GM12878 (cell line): ENCODE results near the gene NRP2. TPM values are rescaled to one million over a fixed set of nuclear protein-coding genes. Genes with fewer than 3 reads are reported as not detected.

Experiments used
- ATAC-seq: fragments of 200-7000 bp; cut with Tn5 transposase; 3 replicates; pipeline ENCODE4 v1.9.1; 2020; ENCODE audit warnings: mild to moderate bottlenecking, moderate library complexity
- BruUV-seq: library from RNA; stranded (reverse); fragments of 400-500 nt; replicated peaks from 2 replicates; lab custom pipeline; 2021; lab: Mats Ljungman, UMichigan
- CTCF ChIA-PET: fragments of 300-600 bp; sonication (Branson Sonifier 250); formaldehyde crosslinking; extraction: SDS; loops from one replicate; lab custom pipeline; 2021; ENCODE audit warnings: inconsistent platforms; lab: Yijun Ruan, JAX
- POLR2A ChIA-PET: fragments of 350-600 bp; formaldehyde crosslinking; extraction: SDS; loops from one replicate; lab custom pipeline; 2021; ENCODE audit warnings: inconsistent platforms; lab: Charles Lee
- RAD21 ChIA-PET: fragments of 300-600 bp; sonication (Branson Sonifier 250); formaldehyde crosslinking; loops from one replicate; lab custom pipeline; 2023; ENCODE audit warnings: antibody characterized with exemption; ENCODE audit not compliant: unreplicated experiment; lab: Charles Lee
- SMC1A ChIA-PET: fragments of 300-600 bp; sonication (Branson Sonifier 250); formaldehyde crosslinking; loops from one replicate; lab custom pipeline; 2023; ENCODE audit not compliant: unreplicated experiment, uncharacterized antibody; lab: Charles Lee
- DNase-seq: peaks from one replicate; pipeline ENCODE4 v3.0.0-alpha.2; 2011; ENCODE audit warnings: low read depth, low spot score
- FAIRE-seq: peaks from 3 replicates; lab custom pipeline; 2011; peaks lifted over from hg19 to GRCh38; lab: Jason Lieb, UNC
- H2AFZ ChIP-seq: 2 replicates; pipeline ENCODE4 v1.6.0; 2011; ENCODE audit warnings: low read depth, low read length, control low read depth; ENCODE audit not compliant: control insufficient read depth
- H3K27ac ChIP-seq: 2 replicates; pipeline ENCODE4 v1.5.1; 2011; ENCODE audit warnings: control low read depth; ENCODE audit not compliant: control insufficient read depth, insufficient read depth
- H3K27me3 ChIP-seq, 2 experiments: replicated peaks in 1 of 2; 2 replicates each; pipeline versions ENCODE4 v1.6.0 to v1.6.1; 2011; ENCODE audit warnings: low read length in 1 of 2; ENCODE audit not compliant: control insufficient read depth in 2 of 2, insufficient read depth in 2 of 2
- H3K36me3 ChIP-seq, 2 experiments: 2 replicates each; pipeline ENCODE4 v1.5.1; 2011; ENCODE audit warnings: low read length in 1 of 2; ENCODE audit not compliant: control insufficient read depth in 2 of 2, insufficient read depth in 2 of 2
- H3K4me1 ChIP-seq: 2 replicates; pipeline ENCODE4 v1.6.1; 2011; ENCODE audit warnings: mild to moderate bottlenecking, low read length, moderate library complexity, mixed read lengths; ENCODE audit not compliant: control insufficient read depth, insufficient read depth
- H3K4me2 ChIP-seq: 2 replicates; pipeline ENCODE4 v1.6.0; 2011; ENCODE audit warnings: control low read depth; ENCODE audit not compliant: control insufficient read depth, insufficient read depth
- H3K4me3 ChIP-seq: fragments of 200-600 bp; sonication (generic); 2 replicates; pipeline ENCODE4 v1.5.1; 2016
- H3K79me2 ChIP-seq: 2 replicates; pipeline ENCODE4 v1.6.0; 2011; ENCODE audit warnings: low read length; ENCODE audit not compliant: control insufficient read depth, insufficient read depth
- H3K9ac ChIP-seq: 2 replicates; pipeline ENCODE4 v1.8.0; 2011; ENCODE audit warnings: low read length, control low read depth, mixed read lengths; ENCODE audit not compliant: control insufficient read depth, insufficient read depth
- H3K9me3 ChIP-seq: replicated peaks from 3 replicates; pipeline ENCODE4 v1.5.1; 2011; ENCODE audit warnings: mild to moderate bottlenecking, low read length; ENCODE audit not compliant: control insufficient read depth, insufficient read depth
- H4K20me1 ChIP-seq: 2 replicates; pipeline ENCODE4 v1.6.0; 2011; ENCODE audit not compliant: control insufficient read depth, insufficient read depth
- FOS ChIP-seq: IDR thresholded peaks from 3 replicates; pipeline ENCODE4 v1.6.1; 2011; ENCODE audit warnings: borderline replicate concordance; ENCODE audit not compliant: insufficient read length; ENCODE audit errors: extremely low read depth
- IRF3 ChIP-seq: fragments of 450-650 bp; IDR thresholded peaks from 2 replicates; pipeline ENCODE4 v1.6.1; 2014; ENCODE audit warnings: mild to moderate bottlenecking
- LARP7 ChIP-seq: fragments of 450-650 bp; IDR thresholded peaks from 2 replicates; pipeline ENCODE4 v1.6.1; 2017; ENCODE audit warnings: mild to moderate bottlenecking
- MAX ChIP-seq: IDR thresholded peaks from 2 replicates; pipeline ENCODE4 v1.6.1; 2012; ENCODE audit warnings: low read depth, low read length, improper control_type of control experiment
- NFYB ChIP-seq: IDR thresholded peaks from 2 replicates; pipeline ENCODE4 v1.6.1; 2011; ENCODE audit warnings: low read depth, mild to moderate bottlenecking, low read length, improper control_type of control experiment, moderate library complexity; ENCODE audit not compliant: insufficient read depth
- SMAD5 ChIP-seq: IDR thresholded peaks from 2 replicates; pipeline ENCODE4 v1.6.1; 2016; ENCODE audit warnings: antibody characterized with exemption, low read depth
- TARDBP ChIP-seq: IDR thresholded peaks from 2 replicates; pipeline ENCODE4 v1.6.1; 2016; ENCODE audit warnings: borderline replicate concordance
- ZNF384 ChIP-seq: IDR thresholded peaks from 2 replicates; pipeline ENCODE4 v1.6.1; 2012; ENCODE audit warnings: low read depth, mild to moderate bottlenecking, low read length, improper control_type of control experiment, borderline replicate concordance
- WGBS: methylation state at CpG from one replicate; pipeline ENCODE4 v1.1.6; 2016; ENCODE audit warnings: low lambda C conversion rate; ENCODE audit not compliant: insufficient replicate concordance, insufficient coverage; ENCODE audit errors: missing lambda C conversion rate; 5-methylcytosine and 5-hydroxymethylcytosine counted together
- in situ Hi-C: fragments of 300-500 bp; cut with MboI; formaldehyde crosslinking; loops from 9 replicates; pipeline ENCODE4 v1.14.3; 2018; ENCODE audit warnings: mixed read lengths
- intact Hi-C: fragments of 100-400 bp; cut with micrococcal nuclease; formaldehyde crosslinking; loops from one replicate; pipeline ENCODE4 v1.14.2; 2022; ENCODE audit not compliant: unreplicated experiment
- polyA plus RNA-seq, 11 experiments: library from polyadenylated mRNA; depleted of rRNA in 4 of 11; unstranded in 6 of 11; stranded (reverse) in 5 of 11; fragments of >200 nt; fragmentation: Nextera tagmentation in 4 of 11; fragmentation: Illumina TruSeq in 1 of 11; extraction: Ambion mirVana in 4 of 11; extraction: Trizol in 1 of 11; gene quantifications; 1 replicate in 1 of 11; 2 replicates in 10 of 11; pipeline versions ENCODE4 v1.2.1 to v1.2.3, GENCODE V29; 2011 to 2016; ENCODE audit warnings: inconsistent platforms in 2 of 11, missing spikeins in 2 of 11, low read depth in 1 of 11
- total RNA-seq, 4 experiments: library from RNA; depleted of rRNA in 3 of 4; stranded (reverse); fragments of >200 nt in 3 of 4; fragmentation: Illumina TruSeq in 1 of 4; extraction: Trizol in 1 of 4; gene quantifications; 2 replicates each; pipeline versions ENCODE4 v1.2.1 to v1.2.3, GENCODE V29; 2013 to 2021
- TF ChIP-seq, protein P1 (sequence below): IDR thresholded peaks from 2 replicates; pipeline ENCODE4 v1.6.1; 2011; ENCODE audit warnings: borderline replicate concordance, low read depth, mild to moderate bottlenecking, moderate library complexity, mixed read lengths, low read length; ENCODE audit not compliant: insufficient read depth; ENCODE audit errors: extremely low read length
- TF ChIP-seq, protein P2 (sequence below): fragments of 450-650 bp; formaldehyde crosslinking; IDR thresholded peaks from 2 replicates; pipeline ENCODE4 v1.5.0; 2022; ENCODE audit warnings: mild to moderate bottlenecking, missing genetic modification characterization
- TF ChIP-seq, protein P3 (sequence below): fragments of 150-350 bp; IDR thresholded peaks from 2 replicates; pipeline ENCODE4 v1.6.1; 2016; ENCODE audit warnings: low read depth, low read length
- TF ChIP-seq, protein P4 (sequence below): IDR thresholded peaks from 2 replicates; pipeline ENCODE4 v1.6.1; 2011; ENCODE audit warnings: low read depth, mild to moderate bottlenecking, low read length, moderate library complexity, borderline replicate concordance; ENCODE audit errors: extremely low read depth

The NRP2 gene
- total and polyA plus RNA-seq, 10 of the 15 experiments (the other 5 are each of a cell fraction or from before 2014, with no cell fraction given), result 0.06 to 1.2 (median 0.46) TPM

GRCh38 chr2:205732314-205732713 lies 50.0 kb downstream of the NRP2 start:
- WGBS, result 86% methylated on average over 9 of the region's 9 CpGs
- Histone ChIP-seq H3K4me3 (no peak overlapping the region), H3K27ac (no peak overlapping the region), H3K9ac (no peak overlapping the region), H3K4me1 (peaks cover 5% of the 10 kb centered on the region; the same call in 1 of the 2 replicates), H3K79me2 (no peaks in the 10 kb centered on the region), H2AFZ (no peak overlapping the region), H3K27me3 (no peaks in the 10 kb centered on the region), H3K36me3 (no peaks in the 10 kb centered on the region), H3K9me3 (no peaks in the 10 kb centered on the region), H3K4me2 (no peak overlapping the region), H4K20me1 (no peaks in the 10 kb centered on the region)
- ATAC-seq (no peak), FAIRE-seq (no peak), DNase-seq (no peak)
- RAD21 ChIA-PET, result no interaction called here
- POLR2A ChIA-PET, result no interaction called here
- intact Hi-C loops (no loop called here), in situ Hi-C loops (no loop called here)
- BruUV-seq, result no TSS peak
- SMC1A ChIA-PET, result interaction anchor here (1.3 kb wide), 1 partner anchor 16 kb away, joined by 5 read pairs; no protein-coding TSS in a partner anchor
- CTCF ChIA-PET, result interaction anchor here (0.5 kb wide), 1 partner anchor 157 kb away, joined by 4 read pairs; no protein-coding TSS in a partner anchor
- TF ChIP-seq MAX (no peak), SMAD5 (no peak), NFYB (no peak), ZNF384 (no peak), TARDBP (no peak), LARP7 (no peak), IRF3 (no peak), FOS (no peak)
- TF ChIP-seq, protein P1, sequence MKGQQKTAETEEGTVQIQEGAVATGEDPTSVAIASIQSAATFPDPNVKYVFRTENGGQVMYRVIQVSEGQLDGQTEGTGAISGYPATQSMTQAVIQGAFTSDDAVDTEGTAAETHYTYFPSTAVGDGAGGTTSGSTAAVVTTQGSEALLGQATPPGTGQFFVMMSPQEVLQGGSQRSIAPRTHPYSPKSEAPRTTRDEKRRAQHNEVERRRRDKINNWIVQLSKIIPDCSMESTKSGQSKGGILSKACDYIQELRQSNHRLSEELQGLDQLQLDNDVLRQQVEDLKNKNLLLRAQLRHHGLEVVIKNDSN, result no peak
- TF ChIP-seq, protein P2, sequence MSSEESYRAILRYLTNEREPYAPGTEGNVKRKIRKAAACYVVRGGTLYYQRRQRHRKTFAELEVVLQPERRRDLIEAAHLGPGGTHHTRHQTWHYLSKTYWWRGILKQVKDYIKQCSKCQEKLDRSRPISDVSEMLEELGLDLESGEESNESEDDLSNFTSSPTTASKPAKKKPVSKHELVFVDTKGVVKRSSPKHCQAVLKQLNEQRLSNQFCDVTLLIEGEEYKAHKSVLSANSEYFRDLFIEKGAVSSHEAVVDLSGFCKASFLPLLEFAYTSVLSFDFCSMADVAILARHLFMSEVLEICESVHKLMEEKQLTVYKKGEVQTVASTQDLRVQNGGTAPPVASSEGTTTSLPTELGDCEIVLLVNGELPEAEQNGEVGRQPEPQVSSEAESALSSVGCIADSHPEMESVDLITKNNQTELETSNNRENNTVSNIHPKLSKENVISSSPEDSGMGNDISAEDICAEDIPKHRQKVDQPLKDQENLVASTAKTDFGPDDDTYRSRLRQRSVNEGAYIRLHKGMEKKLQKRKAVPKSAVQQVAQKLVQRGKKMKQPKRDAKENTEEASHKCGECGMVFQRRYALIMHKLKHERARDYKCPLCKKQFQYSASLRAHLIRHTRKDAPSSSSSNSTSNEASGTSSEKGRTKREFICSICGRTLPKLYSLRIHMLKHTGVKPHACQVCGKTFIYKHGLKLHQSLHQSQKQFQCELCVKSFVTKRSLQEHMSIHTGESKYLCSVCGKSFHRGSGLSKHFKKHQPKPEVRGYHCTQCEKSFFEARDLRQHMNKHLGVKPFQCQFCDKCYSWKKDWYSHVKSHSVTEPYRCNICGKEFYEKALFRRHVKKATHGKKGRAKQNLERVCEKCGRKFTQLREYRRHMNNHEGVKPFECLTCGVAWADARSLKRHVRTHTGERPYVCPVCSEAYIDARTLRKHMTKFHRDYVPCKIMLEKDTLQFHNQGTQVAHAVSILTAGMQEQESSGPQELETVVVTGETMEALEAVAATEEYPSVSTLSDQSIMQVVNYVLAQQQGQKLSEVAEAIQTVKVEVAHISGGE (CRISPR knock-in tag), result no peak
- TF ChIP-seq, protein P3, sequence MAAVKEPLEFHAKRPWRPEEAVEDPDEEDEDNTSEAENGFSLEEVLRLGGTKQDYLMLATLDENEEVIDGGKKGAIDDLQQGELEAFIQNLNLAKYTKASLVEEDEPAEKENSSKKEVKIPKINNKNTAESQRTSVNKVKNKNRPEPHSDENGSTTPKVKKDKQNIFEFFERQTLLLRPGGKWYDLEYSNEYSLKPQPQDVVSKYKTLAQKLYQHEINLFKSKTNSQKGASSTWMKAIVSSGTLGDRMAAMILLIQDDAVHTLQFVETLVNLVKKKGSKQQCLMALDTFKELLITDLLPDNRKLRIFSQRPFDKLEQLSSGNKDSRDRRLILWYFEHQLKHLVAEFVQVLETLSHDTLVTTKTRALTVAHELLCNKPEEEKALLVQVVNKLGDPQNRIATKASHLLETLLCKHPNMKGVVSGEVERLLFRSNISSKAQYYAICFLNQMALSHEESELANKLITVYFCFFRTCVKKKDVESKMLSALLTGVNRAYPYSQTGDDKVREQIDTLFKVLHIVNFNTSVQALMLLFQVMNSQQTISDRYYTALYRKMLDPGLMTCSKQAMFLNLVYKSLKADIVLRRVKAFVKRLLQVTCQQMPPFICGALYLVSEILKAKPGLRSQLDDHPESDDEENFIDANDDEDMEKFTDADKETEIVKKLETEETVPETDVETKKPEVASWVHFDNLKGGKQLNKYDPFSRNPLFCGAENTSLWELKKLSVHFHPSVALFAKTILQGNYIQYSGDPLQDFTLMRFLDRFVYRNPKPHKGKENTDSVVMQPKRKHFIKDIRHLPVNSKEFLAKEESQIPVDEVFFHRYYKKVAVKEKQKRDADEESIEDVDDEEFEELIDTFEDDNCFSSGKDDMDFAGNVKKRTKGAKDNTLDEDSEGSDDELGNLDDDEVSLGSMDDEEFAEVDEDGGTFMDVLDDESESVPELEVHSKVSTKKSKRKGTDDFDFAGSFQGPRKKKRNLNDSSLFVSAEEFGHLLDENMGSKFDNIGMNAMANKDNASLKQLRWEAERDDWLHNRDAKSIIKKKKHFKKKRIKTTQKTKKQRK, result no peak
- TF ChIP-seq, protein P4, sequence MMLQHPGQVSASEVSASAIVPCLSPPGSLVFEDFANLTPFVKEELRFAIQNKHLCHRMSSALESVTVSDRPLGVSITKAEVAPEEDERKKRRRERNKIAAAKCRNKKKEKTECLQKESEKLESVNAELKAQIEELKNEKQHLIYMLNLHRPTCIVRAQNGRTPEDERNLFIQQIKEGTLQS, result no peak
